LNCaP clone FGC (cell line): ENCODE results near the gene FRMPD4.

ENCODE experiments used
- DNase-seq: peaks from one replicate; pipeline ENCODE4 v3.0.0-alpha.2; 2011; ENCODE audit warnings: low read depth
- H3K4me3 ChIP-seq: 2 replicates; pipeline ENCODE4 v1.5.1; 2011; ENCODE audit warnings: mild to moderate bottlenecking, low read depth, low read length, control low read depth
- CTCF ChIP-seq: IDR thresholded peaks from 2 replicates; pipeline ENCODE4 v1.5.1; 2012; ENCODE audit warnings: mild to moderate bottlenecking; ENCODE audit not compliant: control insufficient read depth, insufficient read depth; ENCODE audit errors: extremely low read depth

FRMPD4 gene

DNA sequence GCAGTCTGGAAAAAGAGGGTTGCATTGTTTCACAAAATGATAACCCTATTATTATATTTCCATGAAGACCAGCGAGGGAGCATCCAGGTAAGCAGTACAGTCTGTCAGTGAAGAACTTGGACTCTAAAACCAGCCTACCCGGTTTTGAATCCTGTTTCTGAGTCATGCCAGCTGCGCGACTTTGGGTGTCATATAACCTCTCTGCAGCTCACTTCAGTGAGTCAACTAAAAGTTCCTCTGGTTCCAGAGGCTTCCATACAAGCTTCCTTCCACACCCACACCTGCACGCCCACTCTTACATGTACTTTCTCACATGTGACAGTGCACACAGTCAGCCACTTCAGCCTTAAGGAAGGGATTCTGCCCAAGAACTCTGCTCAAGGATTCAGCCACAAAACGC lies 603.1 kb downstream of the FRMPD4 start:
- DNase-seq, result peak; percentile 63
- H3K4me3 ChIP-seq, result no peak overlapping the region
- no peak for TF ChIP-seq CTCF

- no peak for TF ChIP-seq CTCF
- H3K4me3 ChIP-seq, result no peak overlapping the region
- DNase-seq, result no peak
These were observed 609.2 kb downstream of the FRMPD4 start for GRCh38 chrX:12747433-12747832.

DNA sequence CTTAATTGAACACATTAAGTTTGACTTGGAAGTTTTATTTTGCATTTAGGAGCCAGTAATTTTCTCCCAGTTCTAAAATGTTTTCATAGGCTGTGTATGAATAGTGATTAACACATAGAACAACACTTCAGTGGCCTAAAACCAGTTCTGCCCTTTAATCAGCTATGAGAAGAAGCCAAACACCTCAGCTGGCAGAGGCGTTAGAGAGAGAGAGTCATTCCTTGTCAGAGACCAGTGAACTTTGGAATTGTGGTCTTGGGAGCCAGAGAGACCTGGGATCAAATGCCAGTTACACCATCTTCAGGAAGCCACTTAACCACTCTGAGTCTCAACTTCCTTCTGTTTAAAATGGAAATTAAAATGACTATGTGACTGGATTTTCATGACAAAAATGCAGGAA lies 613.6 kb downstream of the FRMPD4 start:
- no peak overlapping the region for H3K4me3 ChIP-seq
- DNase-seq, result no peak
- no peak for TF ChIP-seq CTCF

- no peak overlapping the region for H3K4me3 ChIP-seq
- TF ChIP-seq CTCF, result no peak
- DNase-seq, result no peak
These were observed 615.1 kb downstream of the FRMPD4 start for GRCh38 chrX:12753366-12753765.

DNA sequence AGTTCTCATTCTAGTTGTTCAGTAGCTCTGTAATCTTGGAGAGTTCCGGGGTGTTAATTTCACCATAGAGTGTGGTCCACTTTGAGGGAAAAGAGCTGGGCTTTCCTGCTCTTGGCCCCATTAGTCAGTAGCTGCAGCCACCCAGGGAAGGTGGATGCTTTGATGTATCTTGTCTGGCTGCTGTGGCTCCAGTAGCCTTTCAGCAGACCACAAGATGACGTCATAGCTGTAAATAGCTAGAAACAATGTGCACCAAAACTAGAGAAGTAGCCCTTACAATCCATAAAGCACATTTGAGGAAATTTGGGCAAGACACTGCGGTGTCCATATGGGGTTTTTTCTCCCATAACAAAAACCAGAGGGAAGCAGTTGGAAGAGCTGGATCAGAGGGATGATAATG lies 620.0 kb downstream of the FRMPD4 start:
- H3K4me3 ChIP-seq, result no peak overlapping the region
- DNase-seq, result no peak
- TF ChIP-seq CTCF, result no peak

GRCh38 chrX:12767856-12768255 lies 629.6 kb downstream of the FRMPD4 start:
- no peak for TF ChIP-seq CTCF
- no peak for DNase-seq
- H3K4me3 ChIP-seq, result no peak overlapping the region

- TF ChIP-seq CTCF, result no peak
- no peak for DNase-seq
- no peak overlapping the region for H3K4me3 ChIP-seq
These were observed 630.2 kb downstream of the FRMPD4 start for GRCh38 chrX:12768491-12768890.
